Cardiac septum (tissue), 1 donor: ENCODE measurements around the gene TMCO4. TPM values are rescaled to one million over a fixed set of nuclear protein-coding genes. Genes with fewer than 3 reads are reported as not detected.
"Not testable (repeated sequence)": the region's sequence is repeated elsewhere in the genome, so short reads cannot be mapped to it uniquely, and the experiment has no call there.

Experiments used
- DNase-seq: peaks from one replicate; pipeline ENCODE4 v3.0.0-alpha.2; 2020; ENCODE audit warnings: low spot score
- intact Hi-C: fragments of 100-400 bp; cut with DNase I; formaldehyde crosslinking; loops from one replicate; pipeline ENCODE4 v1.14.0; 2022
- long read RNA-seq: library from polyadenylated mRNA; unstranded; transcript quantifications from one replicate; pipeline ENCODE4 v2.0.0, GENCODE V29; 2021
- total RNA-seq: library from RNA; stranded (reverse); fragmentation: NEBNext Ultra II Directional; extraction: Animal tissue kit (Norgen Biotek cat#: 25700); gene quantifications from one replicate; pipeline ENCODE4 v1.2.1, GENCODE V29; 2021
- donor health status: DM: no; HTN: no; CAD: no.

Gene TMCO4
- total RNA-seq: 9.3 TPM
- long read RNA-seq, partial matches to known transcripts: 3 of 18 reads
- long read RNA-seq, other reads (novel, unspliced or antisense): 15 of 18 reads

GRCh38 chr1:19799230-19800075 lies at the start of gene TMCO4:
Gene TMCO4 (minus strand): TSS chr1:19799916. CDS start chr1:19780758, 19,158 bp downstream.
- no peak for DNase-seq
- intact Hi-C loops: no loop called here

- DNase-seq, intact Hi-C loops: not testable (repeated sequence)
Observed at GRCh38 chr1:19849307-19849706, 49.6 kb upstream of the TMCO4 start.

- intact Hi-C loops: not testable (repeated sequence)
Observed at GRCh38 chr1:19847334-19847733, 47.6 kb upstream of the TMCO4 start.

GRCh38 chr1:19846338-19846737 lies 46.6 kb upstream of the TMCO4 start:
- intact Hi-C loops: no loop called here
- no peak for DNase-seq

More at GRCh38 chr1:19847334-19847733, 47.6 kb upstream of the TMCO4 start:
- DNase-seq: not testable (repeated sequence)

GRCh38 chr1:19845555-19845954 lies 45.8 kb upstream of the TMCO4 start:
- no peak for DNase-seq
- intact Hi-C loops: no loop called here

- intact Hi-C loops: no loop called here
- DNase-seq: no peak
Observed at GRCh38 chr1:19844731-19845495, 45.2 kb upstream of the TMCO4 start.

GRCh38 chr1:19840228-19840627 lies 40.5 kb upstream of the TMCO4 start:
- intact Hi-C loops: no loop called here
- no peak for DNase-seq

GRCh38 chr1:19837866-19838265 lies 38.1 kb upstream of the TMCO4 start:
- intact Hi-C loops: no loop called here
- no peak for DNase-seq

GRCh38 chr1:19835578-19835977 lies 35.9 kb upstream of the TMCO4 start:
- no peak for DNase-seq
- intact Hi-C loops: no loop called here

- intact Hi-C loops: no loop called here
- DNase-seq: no peak
Observed at GRCh38 chr1:19831441-19831840, 31.7 kb upstream of the TMCO4 start.

GRCh38 chr1:19828546-19828945 lies 28.8 kb upstream of the TMCO4 start:
- intact Hi-C loops: no loop called here
- no peak for DNase-seq

GRCh38 chr1:19825298-19825697 lies 25.6 kb upstream of the TMCO4 start:
- intact Hi-C loops: no loop called here
- DNase-seq: no peak

- no peak for DNase-seq
- intact Hi-C loops: no loop called here
Observed at GRCh38 chr1:19824541-19824940, 24.8 kb upstream of the TMCO4 start.

- intact Hi-C loops: no loop called here
- DNase-seq: no peak
Observed at GRCh38 chr1:19824036-19824435, 24.3 kb upstream of the TMCO4 start.

GRCh38 chr1:19819701-19820100 lies 20.0 kb upstream of the TMCO4 start:
- DNase-seq: no peak
- intact Hi-C loops: no loop called here

GRCh38 chr1:19818324-19818723 lies 18.6 kb upstream of the TMCO4 start:
- DNase-seq: no peak
- intact Hi-C loops: no loop called here

- DNase-seq: no peak
- intact Hi-C loops: no loop called here
Observed at GRCh38 chr1:19817160-19817559, 17.4 kb upstream of the TMCO4 start.

- intact Hi-C loops, DNase-seq: not testable (repeated sequence)
Observed at GRCh38 chr1:19816737-19817086, 17.0 kb upstream of the TMCO4 start.

GRCh38 chr1:19815801-19816736 lies 16.4 kb upstream of the TMCO4 start:
- intact Hi-C loops: no loop called here
- DNase-seq: no peak
